Activated naive CD8-positive, alpha-beta T cell treated with anti-CD3 and anti-CD28 coated beads, Interleukin-2, amount 50 U/mL, for 24 hours (primary cell): ENCODE data around the gene HMX2.

Experiments used
- ATAC-seq: fragments of 150-1000 bp; cut with Tn5 transposase; one replicate; pipeline ENCODE4 v1.10.0; 2021
- DNase-seq: peaks from one replicate; pipeline ENCODE4 v3.0.0; 2021
- H3K27ac Mint-ChIP-seq: one replicate; pipeline ENCODE4 v1.8.0; 2021; ENCODE audit warnings: mild to moderate bottlenecking, mixed read lengths
- H3K27me3 Mint-ChIP-seq: one replicate; pipeline ENCODE4 v1.8.0; 2021; ENCODE audit warnings: mixed read lengths
- H3K36me3 Mint-ChIP-seq: one replicate; pipeline ENCODE4 v1.8.0; 2021; ENCODE audit warnings: low read depth, mixed read lengths
- H3K4me1 Mint-ChIP-seq: one replicate; pipeline ENCODE4 v1.8.0; 2021; ENCODE audit warnings: mixed read lengths
- H3K4me3 Mint-ChIP-seq: one replicate; pipeline ENCODE4 v1.8.0; 2021; ENCODE audit warnings: mild to moderate bottlenecking, moderate library complexity, mixed read lengths
- H3K9me3 Mint-ChIP-seq: one replicate; pipeline ENCODE4 v1.8.0; 2021; ENCODE audit warnings: mixed read lengths

HMX2 gene

GRCh38 chr10:123143825-123144168 is 4.1 kb upstream of the HMX2 start:
- Mint-ChIP-seq H3K27ac (no peak overlapping the region), H3K4me1 (peaks cover 44% of the 10 kb centered on the region), H3K9me3 (no peaks in the 10 kb centered on the region), H3K4me3 (no peak overlapping the region), H3K27me3 (peaks cover 81% of the 10 kb centered on the region), H3K36me3 (no peaks in the 10 kb centered on the region)
- ATAC-seq (no peak), DNase-seq (no peak)

GRCh38 chr10:123144697-123145541 is 3.0 kb upstream of the HMX2 start:
- H3K4me1 Mint-ChIP-seq: peaks cover 48% of the 10 kb centered on the region
- H3K27ac Mint-ChIP-seq: no peak overlapping the region
- H3K4me3 Mint-ChIP-seq: no peak overlapping the region
- no peaks in the 10 kb centered on the region for H3K9me3 Mint-ChIP-seq
- DNase-seq (no peak), ATAC-seq (no peak)
- H3K27me3 Mint-ChIP-seq: peaks cover 77% of the 10 kb centered on the region
- H3K36me3 Mint-ChIP-seq: no peaks in the 10 kb centered on the region

- ATAC-seq (no peak), DNase-seq (no peak)
- no peaks in the 10 kb centered on the region for H3K9me3 Mint-ChIP-seq
- H3K27ac Mint-ChIP-seq: no peak overlapping the region
- no peak overlapping the region for H3K4me3 Mint-ChIP-seq
- peaks cover 53% of the 10 kb centered on the region for H3K4me1 Mint-ChIP-seq
- H3K36me3 Mint-ChIP-seq: no peaks in the 10 kb centered on the region
- H3K27me3 Mint-ChIP-seq: peaks cover 77% of the 10 kb centered on the region
Observed at GRCh38 chr10:123145542-123146012, 2.4 kb upstream of the HMX2 start.

GRCh38 chr10:123146013-123146893 is 1.7 kb upstream of the HMX2 start:
- H3K4me1 Mint-ChIP-seq: peaks cover 59% of the 10 kb centered on the region
- H3K9me3 Mint-ChIP-seq: no peaks in the 10 kb centered on the region
- no peak overlapping the region for H3K27ac Mint-ChIP-seq
- H3K36me3 Mint-ChIP-seq: no peaks in the 10 kb centered on the region
- no peak for ATAC-seq
- peaks cover 75% of the 10 kb centered on the region for H3K27me3 Mint-ChIP-seq
- no peak for DNase-seq
- H3K4me3 Mint-ChIP-seq: no peak overlapping the region

GRCh38 chr10:123146894-123147634 is 872 bp upstream of the HMX2 start:
- Mint-ChIP-seq H3K4me3 (no peak overlapping the region), H3K9me3 (no peaks in the 10 kb centered on the region), H3K4me1 (peaks cover 67% of the 10 kb centered on the region), H3K36me3 (no peaks in the 10 kb centered on the region), H3K27me3 (peaks cover 75% of the 10 kb centered on the region), H3K27ac (no peak overlapping the region)
- ATAC-seq: no peak
- no peak for DNase-seq

- H3K4me1 Mint-ChIP-seq: peaks cover 67% of the 10 kb centered on the region
- H3K27ac Mint-ChIP-seq: peak overlapping the region; percentile 23
- H3K27me3 Mint-ChIP-seq: peaks cover 62% of the 10 kb centered on the region
- peak overlapping the region; percentile 49 for H3K4me3 Mint-ChIP-seq
- DNase-seq: no peak
- no peaks in the 10 kb centered on the region for H3K36me3 Mint-ChIP-seq
- H3K9me3 Mint-ChIP-seq: no peaks in the 10 kb centered on the region
- no peak for ATAC-seq
Observed at GRCh38 chr10:123148414-123149161, 652 bp downstream of the HMX2 start.

GRCh38 chr10:123149162-123149567 is 1.2 kb downstream of the HMX2 start:
- H3K27ac Mint-ChIP-seq: peak overlapping the region; percentile 23
- peak overlapping the region; percentile 49 for H3K4me3 Mint-ChIP-seq
- H3K36me3 Mint-ChIP-seq: peaks cover 2% of the 10 kb centered on the region
- H3K9me3 Mint-ChIP-seq: no peaks in the 10 kb centered on the region
- no peak for DNase-seq
- peaks cover 58% of the 10 kb centered on the region for H3K27me3 Mint-ChIP-seq
- H3K4me1 Mint-ChIP-seq: peaks cover 70% of the 10 kb centered on the region
- no peak for ATAC-seq

- H3K27me3 Mint-ChIP-seq: peaks cover 54% of the 10 kb centered on the region
- H3K27ac Mint-ChIP-seq: no peak overlapping the region
- H3K4me3 Mint-ChIP-seq: peak overlapping the region; percentile 72
- DNase-seq (no peak), ATAC-seq (no peak)
- peaks cover 66% of the 10 kb centered on the region for H3K4me1 Mint-ChIP-seq
- H3K9me3 Mint-ChIP-seq: no peaks in the 10 kb centered on the region
- peaks cover 4% of the 10 kb centered on the region for H3K36me3 Mint-ChIP-seq
Observed at GRCh38 chr10:123149568-123150270, 1.8 kb downstream of the HMX2 start.

- Mint-ChIP-seq H3K36me3 (peaks cover 11% of the 10 kb centered on the region), H3K4me3 (peak overlapping the region; percentile 72), H3K27me3 (peaks cover 47% of the 10 kb centered on the region), H3K9me3 (no peaks in the 10 kb centered on the region), H3K27ac (no peak overlapping the region), H3K4me1 (peaks cover 63% of the 10 kb centered on the region)
- no peak for DNase-seq
- no peak for ATAC-seq
Observed at GRCh38 chr10:123150271-123150985, 2.5 kb downstream of the HMX2 start.

GRCh38 chr10:123150986-123151736 is 3.2 kb downstream of the HMX2 start:
- ATAC-seq (no peak), DNase-seq (no peak)
- peaks cover 2% of the 10 kb centered on the region for H3K9me3 Mint-ChIP-seq
- H3K4me3 Mint-ChIP-seq: peak overlapping the region; percentile 72
- H3K4me1 Mint-ChIP-seq: peaks cover 64% of the 10 kb centered on the region
- peaks cover 42% of the 10 kb centered on the region for H3K27me3 Mint-ChIP-seq
- no peak overlapping the region for H3K27ac Mint-ChIP-seq
- peaks cover 18% of the 10 kb centered on the region for H3K36me3 Mint-ChIP-seq

- Mint-ChIP-seq H3K4me3 (peak overlapping the region; percentile 72), H3K36me3 (peaks cover 24% of the 10 kb centered on the region), H3K4me1 (peaks cover 67% of the 10 kb centered on the region), H3K27me3 (peaks cover 39% of the 10 kb centered on the region), H3K9me3 (peaks cover 4% of the 10 kb centered on the region), H3K27ac (no peak overlapping the region)
- ATAC-seq (no peak), DNase-seq (no peak)
Observed at GRCh38 chr10:123151737-123152135, 3.8 kb downstream of the HMX2 start.

GRCh38 chr10:123153486-123154091 is 5.7 kb downstream of the HMX2 start:
- Mint-ChIP-seq H3K27ac (peak overlapping the region; percentile 100), H3K27me3 (peaks cover 32% of the 10 kb centered on the region), H3K4me3 (peak overlapping the region; percentile 98), H3K36me3 (peaks cover 43% of the 10 kb centered on the region), H3K9me3 (peaks cover 4% of the 10 kb centered on the region), H3K4me1 (peaks cover 79% of the 10 kb centered on the region)
- no peak for ATAC-seq
- DNase-seq: no peak
